ENCODE data around the gene MYOM3.

GRCh38 chr1:24118410-24119242, 6.7 kb upstream of the MYOM3 start:
- TF ChIP-seq CTCF (IDR thresholded peaks at IDR 0.05; ENCODE audit: low read length) (no peak), EZH2 (IDR thresholded peaks at IDR 0.05; ENCODE audit: borderline replicate concordance, low read length) (no peak)

Data from OCI-LY1 (cell line).